ENCODE results near the gene MRPL52. TPM values are rescaled to one million over a fixed set of nuclear protein-coding genes. Genes with fewer than 3 reads are reported as not detected.

The MRPL52 gene
- total RNA-seq, 1 donor from 2014 or later: 182 TPM

GRCh38 chr14:22845103-22845394 is 15.4 kb downstream of the MRPL52 start:
- Mint-ChIP-seq H3K27ac (ENCODE audit: unreplicated experiment) (peak overlapping the region; percentile 41), H3K9me3 (ENCODE audit: unreplicated experiment) (peaks cover 4% of the 10 kb centered on the region), H3K27me3 (ENCODE audit: low read depth, unreplicated experiment) (no peaks in the 10 kb centered on the region), H3K4me1 (ENCODE audit: low read depth, unreplicated experiment) (peaks cover 23% of the 10 kb centered on the region), H3K36me3 (ENCODE audit: low read depth, unreplicated experiment) (peaks cover 19% of the 10 kb centered on the region), H3K4me3 (ENCODE audit: unreplicated experiment) (no peak overlapping the region)
- H3K9me3 ChIP-seq (ENCODE audit: insufficient read depth, low read depth, low read length): no peaks in the 10 kb centered on the region
- peaks cover 44% of the 10 kb centered on the region for H3K4me1 ChIP-seq (ENCODE audit: insufficient read depth, low read length)
- peaks cover 57% of the 10 kb centered on the region for H4K20me1 ChIP-seq (ENCODE audit: insufficient read depth, low read length)
- no peak overlapping the region for H3K4me3 ChIP-seq (ENCODE audit: insufficient read depth, low read depth, low read length)
- H3K9ac ChIP-seq (ENCODE audit: low read length): peak overlapping the region; percentile 36
- peaks cover 60% of the 10 kb centered on the region for H3K79me2 ChIP-seq (ENCODE audit: insufficient read depth, low read length)
- H3K27me3 ChIP-seq (ENCODE audit: insufficient read depth, low read length): no peaks in the 10 kb centered on the region
- no peak overlapping the region for H2AFZ ChIP-seq (ENCODE audit: low read depth, low read length)
- no peak overlapping the region for H3K4me2 ChIP-seq (ENCODE audit: low read length)
- H3K36me3 ChIP-seq (ENCODE audit: insufficient read depth, low read length): peaks cover 53% of the 10 kb centered on the region
- no peak overlapping the region for H3K27ac ChIP-seq (ENCODE audit: low read depth, low read length)
- FAIRE-seq (no peak), DNase-seq (ENCODE audit: low read depth) (no peak)
- TF ChIP-seq CTCF (IDR thresholded peaks at IDR 0.05; ENCODE audit: insufficient read depth, low read depth, low read length): no peak
- no peak for TF ChIP-seq EZH2 (IDR thresholded peaks at IDR 0.05; ENCODE audit: insufficient read depth, low read length)

GRCh38 chr14:22845821-22846625 is 16.3 kb downstream of the MRPL52 start:
- Histone ChIP-seq H3K4me1 (ENCODE audit: insufficient read depth, low read length) (peaks cover 53% of the 10 kb centered on the region), H4K20me1 (ENCODE audit: insufficient read depth, low read length) (peaks cover 52% of the 10 kb centered on the region), H3K36me3 (ENCODE audit: insufficient read depth, low read length) (peaks cover 50% of the 10 kb centered on the region), H3K27me3 (ENCODE audit: insufficient read depth, low read length) (no peaks in the 10 kb centered on the region), H3K9ac (ENCODE audit: low read length) (peak overlapping the region; percentile 74), H2AFZ (ENCODE audit: low read depth, low read length) (no peak overlapping the region), H3K4me3 (ENCODE audit: insufficient read depth, low read depth, low read length) (no peak overlapping the region), H3K79me2 (ENCODE audit: insufficient read depth, low read length) (peaks cover 50% of the 10 kb centered on the region), H3K4me2 (ENCODE audit: low read length) (peak overlapping the region; percentile 33), H3K27ac (ENCODE audit: low read depth, low read length) (peak overlapping the region; percentile 74), H3K9me3 (ENCODE audit: insufficient read depth, low read depth, low read length) (no peaks in the 10 kb centered on the region)
- no peak for FAIRE-seq
- peaks cover 4% of the 10 kb centered on the region for H3K9me3 Mint-ChIP-seq (ENCODE audit: unreplicated experiment)
- no peak for DNase-seq (ENCODE audit: low read depth)
- no peaks in the 10 kb centered on the region for H3K27me3 Mint-ChIP-seq (ENCODE audit: low read depth, unreplicated experiment)
- no peak for TF ChIP-seq CTCF (IDR thresholded peaks at IDR 0.05; ENCODE audit: insufficient read depth, low read depth, low read length)
- TF ChIP-seq EZH2 (IDR thresholded peaks at IDR 0.05; ENCODE audit: insufficient read depth, low read length): no peak
- H3K27ac Mint-ChIP-seq (ENCODE audit: unreplicated experiment): peak overlapping the region; percentile 12
- no peak overlapping the region for H3K4me3 Mint-ChIP-seq (ENCODE audit: unreplicated experiment)
- peaks cover 22% of the 10 kb centered on the region for H3K4me1 Mint-ChIP-seq (ENCODE audit: low read depth, unreplicated experiment)
- H3K36me3 Mint-ChIP-seq (ENCODE audit: low read depth, unreplicated experiment): peaks cover 19% of the 10 kb centered on the region

GRCh38 chr14:22846811-22847307 is 17.2 kb downstream of the MRPL52 start:
- Mint-ChIP-seq H3K9me3 (ENCODE audit: unreplicated experiment) (peaks cover 4% of the 10 kb centered on the region), H3K4me3 (ENCODE audit: unreplicated experiment) (no peak overlapping the region), H3K36me3 (ENCODE audit: low read depth, unreplicated experiment) (peaks cover 14% of the 10 kb centered on the region), H3K4me1 (ENCODE audit: low read depth, unreplicated experiment) (peaks cover 26% of the 10 kb centered on the region), H3K27ac (ENCODE audit: unreplicated experiment) (no peak overlapping the region), H3K27me3 (ENCODE audit: low read depth, unreplicated experiment) (no peaks in the 10 kb centered on the region)
- Histone ChIP-seq H2AFZ (ENCODE audit: low read depth, low read length) (no peak overlapping the region), H3K4me3 (ENCODE audit: insufficient read depth, low read depth, low read length) (no peak overlapping the region), H3K4me2 (ENCODE audit: low read length) (peak overlapping the region; percentile 33), H3K27me3 (ENCODE audit: insufficient read depth, low read length) (no peaks in the 10 kb centered on the region), H3K27ac (ENCODE audit: low read depth, low read length) (peak overlapping the region; percentile 74), H3K4me1 (ENCODE audit: insufficient read depth, low read length) (peaks cover 61% of the 10 kb centered on the region), H3K79me2 (ENCODE audit: insufficient read depth, low read length) (peaks cover 42% of the 10 kb centered on the region), H3K9ac (ENCODE audit: low read length) (peak overlapping the region; percentile 74), H3K9me3 (ENCODE audit: insufficient read depth, low read depth, low read length) (no peaks in the 10 kb centered on the region), H4K20me1 (ENCODE audit: insufficient read depth, low read length) (peaks cover 44% of the 10 kb centered on the region), H3K36me3 (ENCODE audit: insufficient read depth, low read length) (peaks cover 41% of the 10 kb centered on the region)
- no peak for FAIRE-seq
- no peak for DNase-seq (ENCODE audit: low read depth)
- TF ChIP-seq EZH2 (IDR thresholded peaks at IDR 0.05; ENCODE audit: insufficient read depth, low read length): no peak
- no peak for TF ChIP-seq CTCF (IDR thresholded peaks at IDR 0.05; ENCODE audit: insufficient read depth, low read depth, low read length)

Data from astrocyte (in vitro differentiated cells and primary cell).